Body of pancreas (tissue), 4 donors: Measurements from ENCODE around the gene ADCY1. TPM values are rescaled to one million over a fixed set of nuclear protein-coding genes. Genes with fewer than 3 reads are reported as not detected.
"Not testable (repeated sequence)": the region's sequence is repeated elsewhere in the genome, so short reads cannot be mapped to it uniquely, and the experiment has no call there.

Source experiments
- ATAC-seq: fragments of 150-250 bp; one replicate; pipeline ENCODE4 v1.9.1; 2016
- DNase-seq, 4 donors: peaks; one replicate each; pipeline ENCODE4 v3.0.0-alpha.2; 2019
- H3K27ac ChIP-seq, 4 donors: fragments of 200-600 bp; sonication (generic); 1 replicate in 3 of 4; 2 replicates in 1 of 4; pipeline versions ENCODE4 v1.5.1 to v1.6.1; 2016 to 2019; ENCODE audit warnings: mild to moderate bottlenecking in 1 of 4, mixed read lengths in 1 of 4, moderate library complexity in 1 of 4
- H3K27me3 ChIP-seq, 2 donors: fragments of 200-600 bp; sonication (generic); one replicate each; pipeline ENCODE4 v1.6.0; 2016; ENCODE audit warnings: mild to moderate bottlenecking in 1 of 2
- H3K36me3 ChIP-seq, 2 donors: fragments of 200-600 bp; sonication (generic); replicated peaks in 1 of 2; 2 replicates each; pipeline ENCODE4 v1.5.1; 2016; ENCODE audit warnings: low read depth in 2 of 2; ENCODE audit not compliant: insufficient read depth in 1 of 2
- H3K4me1 ChIP-seq: fragments of 200-600 bp; sonication (generic); one replicate; pipeline ENCODE4 v1.6.0; 2016
- H3K4me3 ChIP-seq, 2 donors: fragments of 200-600 bp; sonication (generic); 1 replicate in 1 of 2; 2 replicates in 1 of 2; pipeline ENCODE4 v1.5.1; 2016 to 2019
- H3K9me3 ChIP-seq, 3 donors: fragments of 200-600 bp; sonication (generic); 1 replicate in 2 of 3; 2 replicates in 1 of 3; pipeline ENCODE4 v1.5.1; 2016
- POLR2A ChIP-seq, 3 donors: fragments of 450-650 bp; IDR thresholded peaks; one replicate each; pipeline ENCODE4 v1.6.1; 2016; ENCODE audit warnings: antibody characterized with exemption in 3 of 3, mild to moderate bottlenecking in 2 of 3
- WGBS, 2 donors: methylation state at CpG; one replicate each; pipeline ENCODE4 v1.1.5; 2017; 5-methylcytosine and 5-hydroxymethylcytosine counted together
- intact Hi-C: fragments of 100-400 bp; cut with DNase I; formaldehyde crosslinking; loops from one replicate; pipeline ENCODE4 v1.15.1; 2023
- total RNA-seq, 2 donors: library from RNA; depleted of rRNA; stranded (reverse); fragments of >200 nt; gene quantifications; one replicate each; pipeline ENCODE4 v1.1.0, GENCODE V29; 2016
- TF ChIP-seq, protein P1 (sequence below), 7 experiments: fragments of 450-650 bp in 4 of 7; fragments of 200-600 bp in 3 of 7; sonication (generic) in 3 of 7; IDR thresholded peaks; one replicate each; pipeline ENCODE4 v1.5.1; 2016 to 2019; ENCODE audit warnings: antibody characterized with exemption in 7 of 7

ADCY1 gene
- total RNA-seq, 2 donors from 2014 or later = 6.2 to 7.6 TPM

DNA sequence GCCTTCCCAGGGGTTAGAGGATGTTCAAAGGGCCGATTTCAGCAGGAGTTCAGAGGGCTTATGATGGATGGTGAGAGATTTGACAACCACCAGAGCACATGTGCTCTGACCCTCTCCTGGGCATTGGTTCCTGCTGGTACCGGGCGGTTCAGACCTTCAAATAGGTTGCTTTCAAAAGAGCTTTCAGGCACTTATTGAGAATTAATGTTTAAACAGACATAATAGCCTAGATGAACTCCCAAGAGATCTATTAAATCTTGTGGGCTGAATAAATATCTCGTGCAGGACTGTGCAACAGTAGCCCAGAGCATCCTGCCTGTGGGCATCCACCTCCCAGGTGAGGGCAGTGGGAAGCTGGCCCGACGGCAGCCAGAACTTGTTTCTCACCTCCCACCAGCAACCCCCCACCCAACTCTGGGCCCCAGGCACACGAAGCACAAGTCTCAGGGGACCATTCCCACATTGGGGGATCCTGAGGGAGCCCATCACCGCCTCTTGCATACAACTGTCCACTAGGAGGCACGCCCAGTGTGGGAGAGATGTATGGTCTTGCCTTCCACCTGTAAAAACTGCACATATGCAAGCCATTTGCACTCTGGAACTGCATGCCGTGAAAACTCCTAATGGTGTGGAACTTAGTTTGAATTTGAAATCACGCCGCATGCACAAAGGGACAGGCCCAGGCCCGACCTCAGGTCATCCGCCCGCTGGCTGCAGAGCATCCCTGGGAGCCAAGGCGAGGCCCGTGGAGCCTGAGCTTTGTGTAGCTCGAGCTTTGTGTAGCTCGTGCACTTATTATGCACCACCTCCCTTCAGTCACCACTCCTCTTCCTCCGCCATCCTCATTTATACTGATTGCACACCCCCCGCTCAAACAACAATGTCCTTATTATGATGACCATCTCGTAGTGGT, 147.8 kb downstream of the ADCY1 start:
- no peak for TF ChIP-seq POLR2A (IDR thresholded peaks at IDR 0.05)
- TF ChIP-seq, protein P1, sequence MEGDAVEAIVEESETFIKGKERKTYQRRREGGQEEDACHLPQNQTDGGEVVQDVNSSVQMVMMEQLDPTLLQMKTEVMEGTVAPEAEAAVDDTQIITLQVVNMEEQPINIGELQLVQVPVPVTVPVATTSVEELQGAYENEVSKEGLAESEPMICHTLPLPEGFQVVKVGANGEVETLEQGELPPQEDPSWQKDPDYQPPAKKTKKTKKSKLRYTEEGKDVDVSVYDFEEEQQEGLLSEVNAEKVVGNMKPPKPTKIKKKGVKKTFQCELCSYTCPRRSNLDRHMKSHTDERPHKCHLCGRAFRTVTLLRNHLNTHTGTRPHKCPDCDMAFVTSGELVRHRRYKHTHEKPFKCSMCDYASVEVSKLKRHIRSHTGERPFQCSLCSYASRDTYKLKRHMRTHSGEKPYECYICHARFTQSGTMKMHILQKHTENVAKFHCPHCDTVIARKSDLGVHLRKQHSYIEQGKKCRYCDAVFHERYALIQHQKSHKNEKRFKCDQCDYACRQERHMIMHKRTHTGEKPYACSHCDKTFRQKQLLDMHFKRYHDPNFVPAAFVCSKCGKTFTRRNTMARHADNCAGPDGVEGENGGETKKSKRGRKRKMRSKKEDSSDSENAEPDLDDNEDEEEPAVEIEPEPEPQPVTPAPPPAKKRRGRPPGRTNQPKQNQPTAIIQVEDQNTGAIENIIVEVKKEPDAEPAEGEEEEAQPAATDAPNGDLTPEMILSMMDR (IDR thresholded peaks at IDR 0.05) = no peak
- ATAC-seq (no peak), DNase-seq (no peak)
- H3K9me3 ChIP-seq = no peaks in the 10 kb centered on the region
- H3K27ac ChIP-seq = no peak overlapping the region
- H3K4me3 ChIP-seq = no peak overlapping the region
- H3K36me3 ChIP-seq = peaks cover 16% of the 10 kb centered on the region in 2 donors
- intact Hi-C loops = no loop called here
- no peaks in the 10 kb centered on the region for H3K4me1 ChIP-seq
- H3K27me3 ChIP-seq = no peaks in the 10 kb centered on the region
- WGBS, 2 donors = 86 to 87% methylated on average over 18 to 22 of the region's 22 CpGs

DNA sequence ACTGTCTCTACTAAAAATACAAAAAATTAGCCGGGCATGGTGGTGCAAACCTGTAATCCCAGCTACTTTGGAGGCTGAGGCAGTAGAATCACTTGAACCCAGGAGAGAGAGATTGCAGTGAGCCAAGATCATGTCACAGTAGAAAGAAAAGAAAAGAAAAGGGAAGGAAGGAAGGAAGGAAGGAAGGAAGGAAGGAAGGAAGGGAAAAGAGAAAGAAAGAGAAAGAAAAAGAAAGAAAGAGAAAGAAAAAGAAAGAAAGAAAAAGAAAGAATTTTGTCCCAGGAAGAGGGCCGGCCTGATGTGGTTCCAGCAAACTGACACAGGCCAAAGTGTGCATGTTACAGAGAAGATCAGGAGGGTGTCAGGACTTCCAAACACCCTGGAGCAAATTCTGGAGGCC, 151.1 kb downstream of the ADCY1 start:
- H3K27me3 ChIP-seq, intact Hi-C loops, H3K4me1 ChIP-seq, DNase-seq, ATAC-seq, H3K4me3 ChIP-seq, H3K27ac ChIP-seq, H3K9me3 ChIP-seq: not testable (repeated sequence)
- H3K36me3 ChIP-seq = peaks cover 16 to 26% of the 10 kb centered on the region in 2 donors
- 93 to 95% methylated on average over 2 of the region's 2 CpGs for WGBS, 2 donors

- Histone ChIP-seq H3K36me3 (peaks cover 16 to 26% of the 10 kb centered on the region in 2 donors), H3K9me3 (no peaks in the 10 kb centered on the region), H3K27me3 (no peaks in the 10 kb centered on the region), H3K27ac (no peak overlapping the region), H3K4me1 (no peaks in the 10 kb centered on the region), H3K4me3 (no peak overlapping the region)
- TF ChIP-seq, protein P1 (IDR thresholded peaks at IDR 0.05) = no peak
- no peak for TF ChIP-seq POLR2A (IDR thresholded peaks at IDR 0.05)
- ATAC-seq (no peak), DNase-seq (no peak)
- WGBS, 2 donors = 94 to 97% methylated on average over 15 to 25 of the region's 29 CpGs
- intact Hi-C loops = no loop called here
These were observed 152.7 kb downstream of the ADCY1 start for GRCh38 chr7:45726883-45727282.

DNA sequence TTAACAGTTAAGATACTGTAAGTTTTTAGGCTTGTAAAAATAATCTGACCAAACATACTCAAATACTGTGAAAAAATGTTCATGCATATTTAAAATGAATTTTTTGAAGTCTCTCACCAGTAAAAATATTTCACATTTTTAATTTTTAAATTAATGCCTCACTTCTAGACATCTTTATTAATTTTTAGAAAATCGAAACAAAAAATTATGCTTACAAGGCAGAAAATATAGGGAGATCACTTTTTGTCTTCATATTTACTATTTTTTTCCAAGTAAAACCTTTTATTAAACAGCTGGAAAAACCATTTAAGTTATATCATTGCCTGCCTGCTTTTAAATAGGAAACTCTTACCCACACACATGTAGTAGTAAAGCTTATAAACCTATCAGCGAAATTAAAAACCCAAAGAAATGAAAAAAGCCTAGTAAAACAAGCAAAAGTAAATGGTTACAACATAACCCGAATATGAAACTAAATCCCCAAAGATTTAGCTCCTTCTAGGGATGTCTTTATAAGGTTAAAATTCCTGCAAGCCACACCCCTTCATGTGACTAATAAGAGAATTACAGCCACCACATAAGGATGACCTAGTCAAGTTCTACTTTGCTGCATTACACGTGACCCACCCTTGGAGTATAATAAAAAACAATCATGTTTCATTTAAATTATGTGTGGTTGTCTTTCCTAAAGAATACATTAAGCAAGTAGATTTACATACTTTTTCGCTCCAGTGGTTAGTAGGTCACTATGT, 157.7 kb downstream of the ADCY1 start:
- 87 to 88% methylated on average over 5 of the region's 5 CpGs for WGBS, 2 donors
- H3K9me3 ChIP-seq, H3K27ac ChIP-seq, intact Hi-C loops, H3K27me3 ChIP-seq, H3K4me3 ChIP-seq, ATAC-seq, H3K4me1 ChIP-seq, DNase-seq: not testable (repeated sequence)
- H3K36me3 ChIP-seq = peaks cover under 1 to 11% of the 10 kb centered on the region in 2 donors

DNA sequence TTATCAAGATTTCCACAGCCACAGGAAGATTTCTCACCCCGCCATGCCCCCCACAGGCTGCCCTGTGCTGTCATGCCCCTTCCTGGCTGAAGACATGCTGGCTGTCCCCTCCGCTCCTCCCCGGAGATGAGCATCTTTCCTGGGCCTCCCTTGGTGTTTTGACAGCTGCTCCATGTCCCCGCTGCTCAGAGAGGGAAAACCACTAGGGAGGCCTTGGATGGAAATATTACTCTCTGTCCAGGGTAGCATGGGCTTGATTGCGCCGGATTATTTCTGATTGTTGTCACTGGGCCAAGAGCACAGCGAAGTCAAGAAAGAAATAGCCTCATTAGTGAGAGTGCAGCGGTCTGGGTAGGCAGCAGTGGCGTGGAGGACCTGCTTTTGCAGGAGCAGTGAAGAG, 164.8 kb downstream of the ADCY1 start:
- H3K9me3 ChIP-seq, intact Hi-C loops, H3K4me1 ChIP-seq, H3K27ac ChIP-seq, H3K36me3 ChIP-seq, H3K27me3 ChIP-seq, DNase-seq, H3K4me3 ChIP-seq, ATAC-seq: not testable (repeated sequence)
- WGBS, 2 donors = 93 to 94% methylated on average over 5 to 8 of the region's 9 CpGs

- H3K27ac ChIP-seq, H3K4me1 ChIP-seq, H3K9me3 ChIP-seq, H3K27me3 ChIP-seq, H3K4me3 ChIP-seq, ATAC-seq, H3K36me3 ChIP-seq, DNase-seq, intact Hi-C loops: not testable (repeated sequence)
- 95 to 100% methylated on average over 3 of the region's 3 CpGs for WGBS, 2 donors
These were observed 166.4 kb downstream of the ADCY1 start for GRCh38 chr7:45740573-45740972.
